ENCODE results near the gene DDX1. TPM values are rescaled to one million over a fixed set of nuclear protein-coding genes. Genes with fewer than 3 reads are reported as not detected.

Gene DDX1
- total and polyA plus RNA-seq, 9 of the 15 experiments (the other 6 are each of a cell fraction or from before 2014, with no cell fraction given) = 116 to 277 (median 232) TPM

GRCh38 chr2:15619076-15619475, 27.4 kb downstream of the DDX1 start:
- CTCF ChIA-PET (ENCODE audit: low intra/inter-chr PET ratio) = no interaction called here
- DNase-seq (ENCODE audit: extremely low read depth in 1 of 4, low spot score in 3 of 4) (no peak), FAIRE-seq (no peak), ATAC-seq (no peak)
- intact Hi-C loops (cut with micrococcal nuclease) (no loop called here), in situ Hi-C loops (cut with MboI) (no loop called here)
- no peak overlapping the region for H3K4me2 ChIP-seq (ENCODE audit: insufficient read depth, low read length)
- POLR2A ChIA-PET = interaction anchor here (0.9 kb wide), 1 partner anchor 10 kb away, joined by 3 read pairs; no protein-coding TSS in a partner anchor
- no peaks in the 10 kb centered on the region for H3K79me2 ChIP-seq (ENCODE audit: control insufficient read depth, insufficient read depth, low read length)
- WGBS (ENCODE audit: insufficient coverage, low coverage, missing lambda C conversion rate) = 91% methylated on average over 5 of the region's 11 CpGs
- peaks cover 96% of the 10 kb centered on the region for H3K36me3 ChIP-seq (ENCODE audit: control insufficient read depth, insufficient read depth, low read length)
- no peaks in the 10 kb centered on the region for H3K27me3 ChIP-seq (ENCODE audit: control insufficient read depth in 2 of 2, insufficient read depth in 2 of 2, low read length in 2 of 2)
- BruUV-seq (replicated peaks) = no TSS peak
- H3K4me1 ChIP-seq (replicated peaks in 1 of 2; ENCODE audit: control insufficient read depth in 2 of 2, insufficient read depth in 2 of 2, low read length in 2 of 2) = peaks cover 0 to 6% of the 10 kb centered on the region in 2 experiments; a peak in 1 of 5 replicates
- H3K27ac ChIP-seq (ENCODE audit: extremely low read depth, low read depth, low read length) = no peak overlapping the region
- H3K9ac ChIP-seq (ENCODE audit: insufficient read depth in 1 of 2, low read depth in 2 of 2, low read length in 2 of 2) = 0 out of 4 replicates have a peak overlapping the region, but pooled peaks of 1 of the 2 experiments have one; percentile 39
- no peaks in the 10 kb centered on the region for H4K20me1 ChIP-seq (replicated peaks; ENCODE audit: control insufficient read depth, insufficient read depth, low read length)
- no peaks in the 10 kb centered on the region for H3K9me3 ChIP-seq (replicated peaks; ENCODE audit: control insufficient read depth, insufficient read depth, low read depth, low read length)
- no peak overlapping the region for H3K4me3 ChIP-seq
- H3K9me1 ChIP-seq (ENCODE audit: control insufficient read depth, insufficient read depth, low read length) = peaks cover 3% of the 10 kb centered on the region
- no peak overlapping the region for H2AFZ ChIP-seq (ENCODE audit: low read depth, low read length)
- TF ChIP-seq ZBTB17 (CRISPR knock-in tag; IDR thresholded peaks at IDR 0.05) (no peak), PATZ1 (CRISPR knock-in tag; IDR thresholded peaks at IDR 0.05; ENCODE audit: borderline replicate concordance) (no peak), NR1H2 (CRISPR knock-in tag; IDR thresholded peaks at IDR 0.05) (no peak), MBD1 (CRISPR knock-in tag; IDR thresholded peaks at IDR 0.05) (no peak)

Data from K562 (cell line).